ENCODE results near the gene RPS6KC1.
"Not testable (repeated sequence)": the region's sequence is repeated elsewhere in the genome, so short reads cannot be mapped to it uniquely, and the experiment has no call there.

RPS6KC1 gene

DNA sequence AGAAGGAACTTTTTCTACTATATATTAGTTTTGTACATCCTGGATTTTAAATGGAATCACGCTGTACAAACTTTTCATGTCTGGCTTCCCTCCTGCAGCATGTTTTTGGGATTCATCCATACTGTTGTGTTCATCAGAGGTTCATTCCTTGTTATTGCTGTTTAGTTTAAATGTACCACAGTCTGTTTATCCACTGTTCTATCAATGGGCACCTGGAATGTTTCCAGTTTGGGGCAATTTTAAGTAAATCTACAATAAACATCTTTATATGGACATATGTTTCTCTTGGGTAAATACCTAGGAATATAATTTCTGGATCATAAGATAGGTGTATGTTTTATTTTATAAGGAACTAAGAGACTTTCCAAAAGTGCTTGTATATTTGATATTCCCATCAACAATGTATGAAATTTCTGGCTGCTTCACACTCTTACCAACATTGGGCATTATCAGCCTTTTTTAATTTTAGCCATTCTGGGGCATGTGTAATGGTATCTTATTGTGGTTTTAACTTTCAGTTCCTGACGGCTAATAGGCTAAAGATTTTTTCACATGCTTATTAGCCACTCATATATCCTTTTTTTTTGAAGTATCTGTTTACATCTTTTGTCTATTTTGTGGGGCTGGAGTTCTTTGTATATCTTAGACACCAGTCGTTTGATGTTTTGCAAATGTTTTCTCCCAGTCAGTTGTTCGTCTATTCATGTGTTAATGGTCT lies 48.8 kb downstream of the RPS6KC1 start:
- no peak for DNase-seq (ENCODE audit: extremely low read depth, low read depth)
- TF ChIP-seq, protein P1, sequence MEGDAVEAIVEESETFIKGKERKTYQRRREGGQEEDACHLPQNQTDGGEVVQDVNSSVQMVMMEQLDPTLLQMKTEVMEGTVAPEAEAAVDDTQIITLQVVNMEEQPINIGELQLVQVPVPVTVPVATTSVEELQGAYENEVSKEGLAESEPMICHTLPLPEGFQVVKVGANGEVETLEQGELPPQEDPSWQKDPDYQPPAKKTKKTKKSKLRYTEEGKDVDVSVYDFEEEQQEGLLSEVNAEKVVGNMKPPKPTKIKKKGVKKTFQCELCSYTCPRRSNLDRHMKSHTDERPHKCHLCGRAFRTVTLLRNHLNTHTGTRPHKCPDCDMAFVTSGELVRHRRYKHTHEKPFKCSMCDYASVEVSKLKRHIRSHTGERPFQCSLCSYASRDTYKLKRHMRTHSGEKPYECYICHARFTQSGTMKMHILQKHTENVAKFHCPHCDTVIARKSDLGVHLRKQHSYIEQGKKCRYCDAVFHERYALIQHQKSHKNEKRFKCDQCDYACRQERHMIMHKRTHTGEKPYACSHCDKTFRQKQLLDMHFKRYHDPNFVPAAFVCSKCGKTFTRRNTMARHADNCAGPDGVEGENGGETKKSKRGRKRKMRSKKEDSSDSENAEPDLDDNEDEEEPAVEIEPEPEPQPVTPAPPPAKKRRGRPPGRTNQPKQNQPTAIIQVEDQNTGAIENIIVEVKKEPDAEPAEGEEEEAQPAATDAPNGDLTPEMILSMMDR (IDR thresholded peaks at IDR 0.05; ENCODE audit: low read depth, low read length) = no peak

DNA sequence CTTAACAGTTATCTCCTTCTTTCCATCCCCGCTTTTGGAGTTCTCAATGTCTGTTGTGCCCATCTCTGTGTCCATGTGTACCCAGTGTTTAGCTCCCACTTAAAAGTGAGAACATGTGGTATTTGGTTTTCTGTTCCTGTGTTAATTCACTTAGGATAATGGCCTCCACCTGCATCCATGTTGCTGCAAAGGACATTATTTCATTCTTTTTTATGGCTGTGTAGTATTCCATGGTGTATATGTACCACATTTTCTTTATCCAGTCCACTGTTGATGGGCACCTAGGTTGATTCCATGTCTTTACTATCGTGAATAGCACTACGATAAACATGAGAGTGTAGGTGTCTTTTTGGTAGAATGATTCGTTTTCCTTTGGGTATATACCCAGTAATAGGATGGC lies 49.5 kb downstream of the RPS6KC1 start:
- DNase-seq (ENCODE audit: extremely low read depth, low read depth) = not testable (repeated sequence)

DNA sequence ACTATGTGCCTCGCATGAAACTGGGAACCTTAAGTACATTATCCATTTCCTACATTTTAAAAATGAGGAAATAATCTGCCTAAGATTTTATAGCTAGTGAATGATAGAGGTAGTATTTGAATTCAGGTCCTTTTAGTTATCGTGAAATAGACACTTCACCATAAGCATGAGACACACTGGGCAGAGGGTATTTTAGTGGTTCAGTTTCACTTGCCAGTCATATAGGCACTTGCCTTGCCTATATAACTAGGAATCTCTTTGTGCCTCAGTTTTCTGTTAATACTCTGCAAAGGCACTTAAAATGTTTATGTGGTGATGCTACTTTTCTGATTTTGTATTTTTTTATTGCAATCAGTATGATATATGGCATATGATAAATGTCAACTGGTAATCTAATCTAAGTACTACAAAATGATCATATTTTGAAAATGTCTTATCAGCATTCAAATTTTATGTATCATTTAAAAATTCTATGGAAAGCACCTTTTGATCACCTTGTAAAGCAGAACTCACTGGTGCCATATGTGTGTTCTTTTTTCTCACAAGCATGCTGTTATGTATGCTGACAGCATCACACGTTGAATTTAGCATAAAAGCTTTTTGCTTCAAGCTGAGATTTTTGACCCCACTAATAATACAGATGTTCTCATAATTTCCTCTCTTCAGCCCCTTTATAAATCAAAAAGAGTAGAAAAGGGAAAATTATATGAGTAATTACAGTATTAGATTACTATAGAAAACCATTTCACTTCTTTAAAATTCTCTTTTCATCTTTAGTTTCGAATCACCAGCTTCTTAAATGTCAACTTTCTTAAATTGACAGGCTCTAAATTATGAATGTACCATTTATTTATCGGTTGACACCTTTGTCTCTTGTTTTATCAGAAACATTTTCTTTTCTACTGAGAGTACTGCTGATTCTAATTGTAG lies 52.6 kb downstream of the RPS6KC1 start:
- TF ChIP-seq, protein P1 (IDR thresholded peaks at IDR 0.05; ENCODE audit: low read depth, low read length) = no peak
- no peak for DNase-seq (ENCODE audit: extremely low read depth, low read depth)

DNA sequence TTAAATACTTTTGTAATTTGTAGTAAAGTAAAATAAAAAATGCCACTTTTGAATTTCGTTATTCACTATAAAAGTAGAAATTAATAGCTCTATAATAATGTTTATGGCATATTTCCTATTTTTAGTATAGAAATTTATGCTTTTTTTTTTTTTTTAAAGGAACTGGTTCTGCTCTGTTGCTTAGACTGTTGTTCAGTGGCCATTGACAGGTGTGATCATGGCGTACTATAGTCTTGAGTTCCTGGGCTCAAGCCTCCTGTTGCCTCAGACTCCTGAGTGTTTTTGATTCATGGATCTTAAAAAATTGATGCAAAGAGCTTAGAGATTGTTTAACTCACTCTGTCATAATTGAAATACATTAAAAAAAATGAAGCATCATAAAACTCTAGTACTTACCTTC lies 53.6 kb downstream of the RPS6KC1 start:
- DNase-seq (ENCODE audit: extremely low read depth, low read depth) = no peak
- TF ChIP-seq, protein P1 (IDR thresholded peaks at IDR 0.05; ENCODE audit: low read depth, low read length) = no peak

DNA sequence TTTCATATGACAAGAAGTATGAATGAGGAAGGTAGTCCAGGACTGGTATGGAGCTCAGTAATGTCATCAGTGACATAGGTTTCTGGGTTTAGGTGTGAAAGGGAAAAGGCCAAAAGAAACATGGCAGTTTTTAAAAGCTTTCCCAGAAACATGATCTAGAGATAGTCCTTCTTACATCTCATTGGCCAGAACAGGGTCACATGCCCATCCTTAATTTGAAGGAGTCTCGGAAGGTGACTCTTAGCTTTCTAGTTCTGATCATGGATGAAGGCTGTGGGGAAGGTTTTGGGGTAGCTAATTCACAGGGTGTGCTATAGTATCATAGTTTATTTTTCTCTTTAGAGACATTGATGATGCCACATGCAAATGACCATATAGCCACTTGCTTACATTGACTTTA lies 55.3 kb downstream of the RPS6KC1 start:
- DNase-seq (ENCODE audit: extremely low read depth, low read depth) = no peak

DNA sequence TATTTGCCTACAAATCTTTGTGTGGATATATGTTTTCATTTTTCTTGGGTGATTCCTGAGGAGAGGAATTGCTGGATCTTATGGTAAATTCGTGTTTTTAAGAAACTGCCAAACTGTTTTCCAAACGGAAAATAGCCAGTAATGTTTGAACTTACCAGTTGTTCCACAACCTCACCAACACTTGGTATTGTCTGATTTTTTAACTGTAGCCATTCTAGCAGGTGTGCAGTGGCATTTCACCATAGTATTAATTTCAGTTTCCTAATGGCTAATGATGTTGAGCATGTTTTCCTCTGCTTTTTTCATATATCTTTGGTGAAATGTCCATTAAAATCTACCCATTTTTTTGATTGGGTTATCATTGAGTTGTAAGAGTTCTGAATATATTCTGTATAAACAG lies 56.6 kb downstream of the RPS6KC1 start:
- TF ChIP-seq, protein P1 (IDR thresholded peaks at IDR 0.05; ENCODE audit: low read depth, low read length) = no peak
- DNase-seq (ENCODE audit: extremely low read depth, low read depth) = no peak

More for the DNA sequence above, 55.3 kb downstream of the RPS6KC1 start:
- TF ChIP-seq, protein P1 (IDR thresholded peaks at IDR 0.05; ENCODE audit: low read depth, low read length) = no peak

DNA sequence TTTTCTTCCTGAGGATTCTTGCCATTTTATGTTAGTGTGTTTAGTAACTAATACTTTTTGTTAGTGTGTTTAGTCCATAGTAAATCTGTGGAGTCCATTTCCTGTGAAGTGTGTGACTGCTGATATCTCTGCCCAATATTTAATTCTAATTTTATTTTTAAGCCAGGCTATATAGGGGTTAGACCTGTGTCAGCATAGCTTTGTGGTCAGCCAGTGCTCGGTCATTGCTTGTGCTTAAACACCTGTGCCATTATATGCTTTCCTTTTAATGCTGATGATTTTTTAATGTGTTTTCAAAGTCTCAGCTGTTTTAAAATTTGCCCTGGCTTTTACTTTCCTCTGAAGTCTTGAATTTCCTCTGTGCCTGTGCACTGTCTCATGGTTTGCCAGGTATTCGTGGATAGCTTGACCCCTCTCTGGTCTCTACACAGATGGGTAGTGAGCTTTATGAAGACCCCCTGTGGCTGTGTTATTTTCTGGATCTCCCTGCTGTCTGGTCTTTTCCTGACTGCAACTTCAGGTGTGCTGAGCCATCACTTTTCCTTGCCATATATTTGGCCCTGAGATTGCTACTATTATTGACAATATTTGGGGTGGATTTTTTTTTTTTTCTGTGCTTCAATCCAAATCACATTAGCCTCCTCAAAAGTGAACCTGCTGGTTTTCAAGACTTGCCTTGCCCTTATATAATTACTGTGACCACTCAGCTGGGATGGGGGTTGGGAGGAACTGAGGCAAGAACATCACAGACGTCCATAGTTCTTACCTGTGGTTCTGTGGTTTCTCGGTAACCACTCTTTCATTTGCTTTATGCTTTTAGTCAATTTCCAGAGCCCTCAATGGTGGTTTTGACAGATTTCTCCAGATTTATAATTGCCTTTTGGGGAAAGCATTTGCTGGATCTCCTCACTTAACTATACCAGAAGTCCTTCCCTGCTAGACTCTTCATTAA lies 59.6 kb downstream of the RPS6KC1 start:
- DNase-seq (ENCODE audit: extremely low read depth, low read depth) = no peak
- TF ChIP-seq, protein P1 (IDR thresholded peaks at IDR 0.05; ENCODE audit: low read depth, low read length) = no peak
